Astrocyte (in vitro differentiated cells and primary cell): ENCODE measurements around the gene HACE1.

Source experiments
- EZH2 ChIP-seq: IDR thresholded peaks from 2 replicates; pipeline ENCODE4 v1.6.1; 2012; ENCODE audit warnings: mild to moderate bottlenecking, low read length, inconsistent platforms; ENCODE audit not compliant: insufficient read depth
- TF ChIP-seq, protein P1 (sequence below): IDR thresholded peaks from 2 replicates; pipeline ENCODE4 v1.5.1; 2011; ENCODE audit warnings: low read depth, mild to moderate bottlenecking, inconsistent platforms, low read length, moderate library complexity; ENCODE audit not compliant: insufficient read depth

DNA sequence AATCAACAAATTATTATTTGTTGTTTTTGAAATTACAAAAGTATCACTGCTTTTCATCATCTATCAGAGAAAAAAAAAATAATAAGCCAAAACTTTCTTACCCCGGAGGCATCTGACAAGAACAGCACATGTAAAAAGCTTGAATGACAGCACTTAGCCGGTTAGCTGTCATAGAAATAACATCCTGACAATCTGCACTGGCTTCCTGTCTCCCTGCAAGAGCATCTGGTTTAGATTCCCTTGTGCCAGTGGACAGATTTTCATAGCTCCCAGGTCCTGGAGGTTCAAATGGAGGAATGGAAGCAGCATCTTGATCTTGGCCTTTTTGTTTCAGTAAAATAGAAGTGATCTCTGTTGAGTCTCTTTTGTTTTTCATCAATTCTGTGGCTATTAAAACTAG, 74.8 kb downstream of the HACE1 start:
- TF ChIP-seq, protein P1, sequence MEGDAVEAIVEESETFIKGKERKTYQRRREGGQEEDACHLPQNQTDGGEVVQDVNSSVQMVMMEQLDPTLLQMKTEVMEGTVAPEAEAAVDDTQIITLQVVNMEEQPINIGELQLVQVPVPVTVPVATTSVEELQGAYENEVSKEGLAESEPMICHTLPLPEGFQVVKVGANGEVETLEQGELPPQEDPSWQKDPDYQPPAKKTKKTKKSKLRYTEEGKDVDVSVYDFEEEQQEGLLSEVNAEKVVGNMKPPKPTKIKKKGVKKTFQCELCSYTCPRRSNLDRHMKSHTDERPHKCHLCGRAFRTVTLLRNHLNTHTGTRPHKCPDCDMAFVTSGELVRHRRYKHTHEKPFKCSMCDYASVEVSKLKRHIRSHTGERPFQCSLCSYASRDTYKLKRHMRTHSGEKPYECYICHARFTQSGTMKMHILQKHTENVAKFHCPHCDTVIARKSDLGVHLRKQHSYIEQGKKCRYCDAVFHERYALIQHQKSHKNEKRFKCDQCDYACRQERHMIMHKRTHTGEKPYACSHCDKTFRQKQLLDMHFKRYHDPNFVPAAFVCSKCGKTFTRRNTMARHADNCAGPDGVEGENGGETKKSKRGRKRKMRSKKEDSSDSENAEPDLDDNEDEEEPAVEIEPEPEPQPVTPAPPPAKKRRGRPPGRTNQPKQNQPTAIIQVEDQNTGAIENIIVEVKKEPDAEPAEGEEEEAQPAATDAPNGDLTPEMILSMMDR: no peak
- TF ChIP-seq EZH2: no peak
